Ascending aorta (tissue), 2 donors: ENCODE data around the gene MYO1F. TPM values are rescaled to one million over a fixed set of nuclear protein-coding genes. Genes with fewer than 3 reads are reported as not detected.

ENCODE experiments used
- DNase-seq, 2 donors: peaks; one replicate each; pipeline ENCODE4 v3.0.0-alpha.2; 2019; ENCODE audit warnings: low spot score in 2 of 2
- H3K27ac ChIP-seq, 2 donors: fragments of 200-600 bp; sonication (generic); one replicate each; pipeline ENCODE4 v1.5.1; 2016 to 2017; ENCODE audit warnings: mild to moderate bottlenecking in 1 of 2
- H3K27me3 ChIP-seq: fragments of 200-600 bp; sonication (generic); one replicate; pipeline ENCODE4 v1.5.1; 2017
- H3K36me3 ChIP-seq, 2 donors: fragments of 200-600 bp; sonication (generic); one replicate each; pipeline ENCODE4 v1.5.1; 2016
- H3K4me1 ChIP-seq, 2 donors: fragments of 200-600 bp; sonication (generic); one replicate each; pipeline ENCODE4 v1.5.1; 2016 to 2017; ENCODE audit warnings: mild to moderate bottlenecking in 1 of 2
- H3K4me3 ChIP-seq, 2 donors: fragments of 200-600 bp; sonication (generic); one replicate each; pipeline ENCODE4 v1.5.1; 2016 to 2017; ENCODE audit warnings: mild to moderate bottlenecking in 1 of 2
- H3K9me3 ChIP-seq, 2 donors: fragments of 200-600 bp; sonication (generic); one replicate each; pipeline ENCODE4 v1.5.1; 2016
- CTCF ChIP-seq, 3 experiments: fragments of 200-600 bp in 2 of 3; fragments of 450-650 bp in 1 of 3; sonication (generic) in 2 of 3; IDR thresholded peaks; one replicate each; pipeline ENCODE4 v1.5.1; 2016 to 2019; ENCODE audit warnings: antibody characterized with exemption in 3 of 3, mild to moderate bottlenecking in 1 of 3, moderate library complexity in 1 of 3
- intact Hi-C: fragments of 100-400 bp; cut with DNase I; formaldehyde crosslinking; loops from one replicate; pipeline ENCODE4 v1.15.1; 2023
- total RNA-seq: library from RNA; depleted of rRNA; stranded (reverse); fragments of >200 nt; gene quantifications from one replicate; pipeline ENCODE4 v1.1.0, GENCODE V29; 2016

Gene MYO1F
- total RNA-seq, 1 donor from 2014 or later: 5.0 TPM

DNA sequence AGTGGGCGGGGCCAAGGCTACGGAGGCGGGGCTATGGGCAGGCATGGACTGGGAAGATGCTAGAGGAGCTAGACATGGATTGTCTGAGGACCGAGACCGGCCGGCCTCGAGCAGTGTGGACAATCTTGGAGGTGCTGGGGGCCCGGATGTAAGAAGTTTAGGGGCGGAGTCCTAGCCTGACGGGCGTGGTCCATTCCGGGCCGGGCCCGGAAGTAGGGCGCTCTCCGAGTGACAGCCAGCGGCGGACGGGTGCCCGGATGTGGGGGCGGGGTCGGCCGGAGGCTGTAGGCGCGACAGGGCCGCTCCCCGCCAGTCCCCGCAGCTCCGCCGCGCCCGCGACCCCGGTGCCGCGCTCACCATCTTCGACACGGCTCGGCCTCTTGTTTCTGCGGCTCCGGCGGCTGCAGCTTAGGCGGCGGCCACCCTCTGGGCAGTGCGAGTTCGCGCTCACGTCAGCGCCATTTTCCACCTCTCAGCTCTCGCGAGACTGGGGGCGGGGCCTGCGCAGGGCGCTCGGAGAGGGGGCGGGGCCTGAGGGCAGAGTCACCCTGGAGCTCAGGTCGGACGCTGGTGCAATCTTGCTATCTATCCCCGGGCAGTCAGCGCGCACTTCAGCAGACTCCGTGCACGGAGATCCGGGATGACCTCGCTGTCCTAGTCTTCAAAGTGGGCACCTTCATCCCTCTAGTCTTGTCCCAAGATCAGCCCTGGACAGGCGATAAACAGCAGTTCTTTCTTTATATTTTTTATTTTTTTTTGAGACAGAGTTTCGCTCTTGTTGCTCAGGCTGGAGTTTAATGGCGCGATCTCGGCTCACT, 63.3 kb downstream of the MYO1F start, which contains the start of gene ZNF414:
ZNF414 (minus strand) TSS at position 481 of the 818 bp plus-strand sequence; CDS start at position 360, 121 bp downstream.
- peaks cover 0 to 13% of the 10 kb centered on the region in 2 donors for H3K36me3 ChIP-seq
- no peaks in the 10 kb centered on the region for H3K27me3 ChIP-seq
- TF ChIP-seq CTCF (IDR thresholded peaks at IDR 0.05): no peak
- peaks cover 6 to 7% of the 10 kb centered on the region in 2 donors for H3K4me1 ChIP-seq
- H3K9me3 ChIP-seq: no peaks in the 10 kb centered on the region
- peak; percentile 77 to 98 for DNase-seq
- intact Hi-C loops: loop anchor here (1.0 to 10.0 kb wide), 3 partner anchors 12 to 589 kb away; partner anchors contain the start of genes CTXN1, HNRNPM and SNAPC2
- peak within 1 kb of the TSS; percentile 96 to 98 for H3K27ac ChIP-seq
- H3K4me3 ChIP-seq: peak within 1 kb of the TSS; percentile 70 to 90

GRCh38 chr19:8513036-8513686, 64.1 kb downstream of the MYO1F start:
- Histone ChIP-seq H3K36me3 (peaks cover 0 to 13% of the 10 kb centered on the region in 2 donors), H3K9me3 (no peaks in the 10 kb centered on the region), H3K4me3 (peak overlapping the region; percentile 70 to 90), H3K4me1 (peaks cover 6 to 7% of the 10 kb centered on the region in 2 donors), H3K27ac (peak overlapping the region; percentile 96 to 98), H3K27me3 (no peaks in the 10 kb centered on the region)
- intact Hi-C loops: loop anchor here (1.0 to 10.0 kb wide), 2 partner anchors 13 to 588 kb away; partner anchors contain the start of genes CTXN1 and SNAPC2
- TF ChIP-seq CTCF (IDR thresholded peaks at IDR 0.05): no peak
- DNase-seq: no peak

- peaks cover 0 to 13% of the 10 kb centered on the region in 2 donors for H3K36me3 ChIP-seq
- no peaks in the 10 kb centered on the region for H3K9me3 ChIP-seq
- H3K27me3 ChIP-seq: no peaks in the 10 kb centered on the region
- H3K27ac ChIP-seq: peak overlapping the region; percentile 96 to 98
- no peak overlapping the region for H3K4me3 ChIP-seq
- intact Hi-C loops: loop anchor here (10.0 kb wide), 1 partner anchor 588 kb away; the partner anchor contains the start of genes CTXN1 and SNAPC2
- no peak for DNase-seq
- H3K4me1 ChIP-seq: peaks cover 6 to 7% of the 10 kb centered on the region in 2 donors
- no peak for TF ChIP-seq CTCF (IDR thresholded peaks at IDR 0.05)
Measured at GRCh38 chr19:8512115-8512967, 64.9 kb downstream of the MYO1F start.

- no peak for TF ChIP-seq CTCF (IDR thresholded peaks at IDR 0.05)
Measured at GRCh38 chr19:8511573-8512101, 65.6 kb downstream of the MYO1F start.

More at GRCh38 chr19:8511573-8512101, 65.6 kb downstream of the MYO1F start:
- Histone ChIP-seq H3K9me3 (no peaks in the 10 kb centered on the region), H3K4me3 (no peak overlapping the region), H3K27me3 (no peaks in the 10 kb centered on the region), H3K4me1 (peaks cover 6 to 7% of the 10 kb centered on the region in 2 donors), H3K36me3 (peaks cover 0 to 13% of the 10 kb centered on the region in 2 donors), H3K27ac (no peak overlapping the region)
- intact Hi-C loops: loop anchor here (10.0 kb wide), 1 partner anchor 587 kb away; the partner anchor contains the start of genes CTXN1 and SNAPC2
- no peak for DNase-seq
